NCI-H1694 (cell line): ENCODE measurements around the gene ENTHD1.

ENCODE experiments used
- DNase-seq: peaks from one replicate; lab custom pipeline; 2025; lab: John Stamatoyannopoulos, UW

ENTHD1 gene

DNA sequence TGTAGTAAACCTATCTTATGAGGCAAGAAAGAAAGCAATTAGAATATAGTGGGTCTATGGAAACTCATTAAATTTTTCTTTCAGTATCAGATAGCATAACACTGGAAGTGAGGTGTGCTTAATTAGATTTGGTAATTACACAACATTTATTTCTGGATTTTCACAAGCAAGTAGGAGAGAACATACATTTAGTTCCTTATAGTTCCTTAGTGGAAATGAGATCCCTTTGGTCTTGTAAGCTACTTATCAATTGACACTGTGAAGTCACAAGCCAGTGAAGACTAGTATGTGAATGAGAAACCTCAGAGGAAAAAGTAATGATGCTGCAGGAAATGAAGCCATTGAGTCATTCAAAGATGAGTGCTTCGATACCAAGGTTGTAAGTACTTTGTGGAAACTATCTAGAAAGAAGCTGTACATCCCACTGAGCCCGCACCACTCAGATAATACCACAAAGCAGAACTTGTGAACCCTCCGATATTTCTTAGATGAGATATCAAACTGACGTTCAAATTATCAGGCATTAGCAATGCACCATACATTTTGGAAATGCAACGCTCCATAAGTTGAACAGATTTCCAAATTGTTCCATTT, 53.5 kb downstream of the ENTHD1 start:
- no peak for DNase-seq

DNA sequence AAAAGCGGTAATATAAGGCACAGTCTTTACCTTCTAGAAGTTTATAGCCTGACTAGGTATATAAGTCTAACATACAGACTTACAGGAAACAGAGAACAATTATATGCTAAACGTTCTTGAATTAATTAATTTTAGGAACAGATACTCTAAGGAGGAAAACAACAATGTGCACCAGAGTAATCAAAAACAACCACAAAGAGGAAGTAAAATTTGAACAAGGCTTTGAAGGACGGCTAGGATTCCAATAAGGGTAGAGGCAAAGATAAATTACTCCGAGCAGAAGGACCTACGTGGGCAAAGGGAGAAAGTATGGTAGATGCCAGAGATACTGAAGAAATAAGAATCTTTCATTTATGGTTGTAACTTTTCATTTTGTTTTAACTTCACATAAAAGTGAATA, 54.4 kb downstream of the ENTHD1 start:
- DNase-seq, result no peak

DNA sequence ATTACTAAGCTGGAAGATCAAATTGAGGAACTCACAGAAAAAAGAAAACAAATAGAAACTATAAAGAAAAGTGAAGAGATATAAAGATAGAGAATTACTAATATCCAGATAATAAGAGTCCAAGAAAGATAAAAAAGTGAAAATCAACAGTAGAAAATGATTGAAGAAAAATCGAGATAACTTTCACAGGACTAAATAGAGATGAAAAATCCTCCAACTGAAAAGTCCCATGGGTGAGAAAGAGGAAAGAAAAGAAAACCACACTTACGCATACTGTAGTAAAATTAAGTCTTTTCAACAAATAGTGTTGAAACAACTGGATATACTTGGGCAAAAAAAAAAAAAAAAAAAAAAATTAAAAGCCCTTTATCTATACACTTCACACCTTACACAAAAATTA, 60.0 kb downstream of the ENTHD1 start:
- no peak for DNase-seq

DNA sequence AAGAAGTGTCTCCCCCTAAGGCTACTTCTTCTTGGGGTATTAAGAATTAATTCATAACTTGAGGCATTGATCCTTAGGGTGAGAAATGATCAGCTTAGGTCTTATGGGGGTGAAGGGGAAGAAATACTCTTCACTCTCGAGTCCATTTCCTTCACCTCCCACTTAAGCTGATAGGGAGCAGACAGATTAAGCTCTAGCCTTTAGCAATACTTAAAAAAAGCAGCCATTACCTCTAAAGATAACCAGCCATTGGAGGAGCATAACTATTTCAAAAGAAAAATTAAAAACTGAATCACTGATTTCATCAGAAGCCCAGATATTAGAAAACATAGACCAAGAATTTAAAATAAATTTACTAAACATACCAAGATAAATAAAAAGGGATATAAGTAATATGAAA, 60.5 kb downstream of the ENTHD1 start:
- DNase-seq, result no peak

DNA sequence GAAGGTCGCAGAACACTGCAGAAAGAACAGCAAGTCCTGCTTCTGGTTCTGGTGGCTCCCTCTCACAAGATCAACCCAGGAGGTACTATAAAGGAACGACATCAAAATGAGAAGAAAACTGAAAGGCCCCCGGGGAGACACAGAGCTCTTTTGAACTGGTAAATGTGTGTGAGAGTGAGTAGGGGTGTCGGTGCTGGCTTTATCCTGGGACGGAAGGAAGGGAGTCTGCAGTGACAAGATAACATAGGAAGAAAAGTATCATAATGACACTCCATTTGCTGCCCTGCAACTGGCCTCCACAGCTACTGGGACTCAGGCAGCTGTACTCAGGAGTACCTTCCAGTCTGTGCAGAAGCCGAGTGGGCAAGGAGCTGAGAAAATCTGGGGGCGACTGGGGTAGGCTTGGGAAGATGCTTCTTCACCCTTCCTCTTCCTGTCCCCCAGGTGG, 60.9 kb downstream of the ENTHD1 start:
- DNase-seq, result no peak

DNA sequence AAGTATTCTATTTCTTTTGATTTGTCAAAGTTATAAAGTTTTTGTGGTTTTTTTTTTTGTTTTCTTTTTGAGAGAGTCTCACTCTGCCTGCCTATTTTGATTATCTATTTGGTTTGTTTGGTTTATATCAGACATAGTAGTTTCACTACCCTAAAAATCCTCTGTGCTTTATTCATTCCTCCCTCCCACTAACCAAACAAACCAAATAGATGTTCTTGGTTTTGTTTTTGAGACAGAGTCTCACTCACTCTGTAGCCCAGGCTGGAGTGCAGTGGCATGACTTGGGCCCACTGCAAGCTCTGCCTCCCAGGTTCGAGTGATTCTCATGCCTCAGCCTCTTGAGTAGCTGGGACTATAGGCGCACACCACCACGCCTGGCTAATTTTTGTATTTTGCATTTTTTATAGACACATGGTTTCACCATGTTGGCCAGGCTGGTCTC, 67.9 kb downstream of the ENTHD1 start:
- DNase-seq, result no peak

DNA sequence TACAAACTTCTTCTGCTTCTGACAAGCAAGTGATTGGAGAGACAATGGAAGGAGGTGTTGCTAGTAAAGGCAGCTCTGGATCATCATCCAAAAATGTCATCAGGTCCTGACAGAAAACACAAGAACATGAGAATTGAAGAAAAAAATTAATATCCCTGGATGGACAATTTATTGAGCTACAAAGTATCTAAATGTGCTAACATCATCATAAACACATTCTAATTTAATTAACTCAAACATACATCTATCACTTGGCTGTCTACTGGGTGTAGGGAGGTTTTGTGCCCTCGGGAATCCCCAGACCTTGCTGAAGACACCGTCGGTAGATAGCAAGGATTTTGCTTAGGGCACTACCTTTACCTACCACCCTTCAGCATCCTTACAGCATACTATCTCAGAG, 72.6 kb downstream of the ENTHD1 start:
- no peak for DNase-seq

DNA sequence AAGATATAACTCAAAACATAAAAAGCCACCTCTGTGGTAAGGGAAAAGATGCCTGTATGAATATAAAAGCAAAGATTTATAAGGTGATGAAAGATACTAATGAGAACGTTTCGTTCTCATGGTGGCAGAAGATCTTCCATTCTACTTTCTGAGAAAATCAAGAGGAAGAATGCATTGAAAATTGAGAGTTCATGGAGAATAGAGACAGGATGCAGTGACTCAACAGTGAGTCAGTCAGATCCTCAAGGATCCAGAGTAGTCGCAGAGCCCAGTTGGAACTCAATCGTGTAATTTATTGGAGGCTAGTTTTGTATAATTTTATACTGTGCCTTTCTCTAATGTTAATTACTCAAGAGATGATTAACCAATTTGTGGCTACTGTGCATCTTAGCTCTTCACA, 73.3 kb downstream of the ENTHD1 start:
- DNase-seq, result no peak

DNA sequence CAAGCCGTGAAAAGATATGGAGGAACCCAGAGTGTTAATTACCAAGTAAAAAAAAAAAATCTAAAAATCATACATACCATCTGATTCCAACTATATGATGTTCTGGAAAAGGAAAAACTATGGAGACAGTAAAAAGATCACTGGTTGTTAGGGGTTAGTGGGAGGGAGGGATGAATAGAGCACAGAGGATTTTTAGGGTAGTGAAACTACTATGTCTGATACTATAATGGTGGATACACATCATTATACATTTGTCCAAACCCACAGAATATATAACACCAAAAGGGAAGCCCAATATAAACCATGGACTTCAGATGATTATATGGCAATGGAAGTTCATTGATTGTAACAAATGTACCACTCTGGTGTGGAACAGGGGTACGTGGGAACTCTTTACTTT, 74.1 kb downstream of the ENTHD1 start:
- DNase-seq, result no peak

DNA sequence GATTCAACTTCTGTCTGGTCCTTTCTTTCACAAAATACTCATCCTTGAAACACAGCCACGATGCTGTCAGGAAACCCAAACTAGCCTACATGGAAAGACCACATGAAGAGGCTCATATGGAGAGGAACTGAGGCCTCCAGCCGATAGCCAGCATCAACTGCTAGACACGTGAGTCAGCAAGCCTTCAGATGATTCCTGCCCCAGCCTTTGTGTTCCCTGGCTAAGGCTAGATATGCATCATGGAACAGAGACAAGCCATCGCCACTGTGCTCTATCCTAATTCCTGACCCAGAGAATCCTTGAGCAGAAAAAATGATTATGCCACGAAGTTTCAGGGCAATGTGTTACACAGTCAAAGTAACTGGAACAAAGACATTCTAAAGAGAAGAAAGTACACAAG, 75.5 kb downstream of the ENTHD1 start:
- DNase-seq, result no peak

DNA sequence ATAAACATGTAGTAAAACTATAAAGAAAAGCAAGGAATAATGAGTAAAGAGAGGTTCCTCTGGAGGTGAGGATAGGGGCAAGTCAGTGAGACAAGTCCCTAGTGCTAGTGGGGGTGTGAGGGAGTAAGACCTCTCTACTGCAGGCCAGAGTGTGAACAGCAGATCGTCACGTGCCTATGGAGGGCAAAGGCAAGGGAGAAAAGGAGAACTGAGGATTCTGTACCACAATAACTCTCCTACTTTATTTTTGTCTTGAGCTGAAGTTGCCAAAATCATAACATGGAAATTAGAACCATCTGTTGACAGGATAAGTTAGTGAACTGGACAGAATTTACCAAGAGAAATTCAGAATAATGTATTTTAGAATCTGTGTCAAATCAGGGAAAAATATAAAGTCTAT, 77.6 kb downstream of the ENTHD1 start:
- DNase-seq, result no peak

DNA sequence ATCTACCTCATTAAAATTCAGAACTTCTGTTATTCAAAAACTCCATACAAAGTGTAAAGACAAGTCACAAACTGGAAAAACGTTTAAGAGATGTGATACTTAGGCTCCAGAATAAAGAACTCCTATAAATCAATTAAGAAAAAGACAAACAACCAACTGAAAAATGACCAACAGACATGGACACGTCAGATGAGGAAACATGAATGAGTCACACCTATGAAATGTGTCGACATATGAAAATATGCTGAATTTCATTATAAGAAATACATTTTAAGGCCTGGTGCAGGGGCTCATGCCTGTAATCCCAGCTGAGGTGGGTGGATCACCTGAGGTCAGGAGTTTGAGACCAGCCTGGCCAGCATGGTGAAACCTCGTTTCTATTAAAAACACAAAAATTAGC, 78.7 kb downstream of the ENTHD1 start:
- DNase-seq, result no peak

DNA sequence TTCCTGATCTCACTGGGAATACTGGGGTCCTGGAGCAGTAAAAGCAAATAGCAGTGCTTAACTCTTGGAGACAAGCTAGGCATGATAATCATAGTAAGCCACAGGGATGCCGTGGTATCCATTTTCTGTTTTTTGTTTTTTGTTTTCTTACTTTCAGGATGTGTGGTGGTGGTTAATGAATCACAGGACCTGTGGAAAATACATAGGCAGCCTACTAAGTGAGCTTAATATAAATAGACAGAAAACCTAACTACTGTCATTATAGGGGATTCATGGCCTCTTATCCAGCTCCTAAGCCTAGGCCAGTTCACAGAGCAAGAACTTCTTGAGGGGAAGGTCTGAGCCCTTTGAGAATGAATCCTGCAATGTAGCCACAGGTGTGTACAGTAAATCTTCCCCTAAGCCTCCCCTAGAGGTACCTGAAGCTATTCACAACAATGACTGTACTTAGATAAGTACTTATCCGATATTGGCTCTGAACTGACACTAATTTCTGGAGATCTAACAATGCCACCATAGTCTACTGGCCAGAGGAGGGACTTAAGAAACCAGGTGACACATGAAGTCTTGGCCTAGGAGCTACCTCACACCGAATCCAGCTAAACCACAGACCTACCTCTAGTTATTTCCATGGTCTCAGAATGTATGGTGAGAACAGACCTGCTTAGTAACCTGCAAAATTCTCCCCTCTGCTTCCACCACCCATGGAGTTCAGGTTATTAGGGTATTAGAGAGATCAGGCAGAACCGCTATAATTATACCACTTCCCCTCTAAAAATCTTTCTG, 83.6 kb downstream of the ENTHD1 start:
- DNase-seq, result no peak

DNA sequence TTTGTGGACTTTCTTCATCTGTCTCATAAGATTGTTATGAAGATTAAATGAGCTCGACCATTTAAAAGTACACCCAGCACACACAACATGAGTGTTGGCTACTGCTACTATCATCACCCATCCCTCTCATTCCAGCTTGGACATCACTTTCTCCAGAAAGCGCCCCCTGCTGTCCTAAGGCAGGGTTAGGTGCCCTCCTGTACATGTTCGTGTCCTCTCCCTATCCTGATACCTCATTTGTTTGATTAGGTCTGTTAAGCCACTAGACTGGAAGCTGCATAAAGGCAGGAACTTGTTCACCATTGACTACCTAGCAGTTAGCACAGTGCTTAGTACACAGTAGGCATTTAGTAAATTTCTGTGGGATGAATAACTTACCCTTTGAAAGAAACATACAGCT, 85.5 kb downstream of the ENTHD1 start:
- DNase-seq, result peak; percentile 9

DNA sequence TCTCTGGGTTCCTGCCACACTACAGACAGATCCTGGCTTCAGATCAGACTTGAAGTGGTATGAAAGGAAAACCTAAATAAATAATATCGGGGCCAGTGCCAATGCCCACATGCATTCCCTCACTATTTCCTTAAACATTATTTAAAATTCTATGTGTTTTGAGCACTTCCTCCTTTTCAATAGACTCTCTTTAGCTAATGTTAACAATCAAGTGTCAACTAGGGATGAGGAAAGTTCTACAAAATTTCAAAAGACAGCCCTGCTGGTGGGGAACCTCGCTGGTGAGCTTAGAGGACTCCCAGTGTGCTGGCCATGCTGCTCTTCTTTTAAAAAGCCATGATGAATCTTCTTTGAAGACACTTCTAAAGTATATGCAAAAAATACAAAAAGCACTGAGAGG, 87.5 kb downstream of the ENTHD1 start:
- DNase-seq, result no peak

DNA sequence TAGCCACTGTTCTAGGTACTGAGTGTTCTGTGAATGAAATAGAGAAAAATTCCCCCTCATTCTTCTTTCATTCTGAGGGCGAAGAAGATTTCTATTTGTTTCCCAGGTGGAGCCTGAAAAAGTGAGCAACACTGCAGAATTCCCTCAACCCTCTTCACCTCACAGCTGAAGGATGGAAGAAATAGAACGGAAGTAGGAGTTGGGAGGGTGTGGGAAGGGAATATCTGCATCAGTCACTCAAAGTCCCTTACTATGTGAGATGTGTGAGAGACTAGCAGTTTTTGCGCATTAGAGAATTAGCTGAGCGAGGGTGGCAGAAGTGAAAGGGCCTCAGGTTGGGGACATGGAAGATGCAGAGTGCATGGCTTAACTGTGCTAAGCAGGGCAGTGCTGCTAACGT, 88.4 kb downstream of the ENTHD1 start:
- DNase-seq, result no peak

DNA sequence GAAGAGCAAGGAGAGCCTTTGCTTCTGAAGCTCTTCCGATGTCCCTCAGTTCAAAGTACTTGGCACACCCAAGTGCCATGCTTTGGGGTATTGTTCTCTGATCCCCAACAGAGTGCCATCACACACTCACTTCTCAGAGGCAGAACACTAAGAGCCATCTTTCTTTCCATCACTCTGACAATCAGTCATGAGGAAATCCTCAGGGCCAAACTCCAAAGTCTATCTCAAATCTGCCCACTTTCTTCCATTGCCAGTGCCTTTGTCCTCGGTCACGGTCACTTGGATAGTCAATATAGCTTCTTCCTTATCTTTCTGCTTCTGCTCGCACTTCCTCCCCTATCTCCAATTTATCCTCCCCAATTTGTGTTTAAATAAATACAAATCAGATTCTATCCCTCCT, 90.9 kb downstream of the ENTHD1 start:
- DNase-seq, result no peak

DNA sequence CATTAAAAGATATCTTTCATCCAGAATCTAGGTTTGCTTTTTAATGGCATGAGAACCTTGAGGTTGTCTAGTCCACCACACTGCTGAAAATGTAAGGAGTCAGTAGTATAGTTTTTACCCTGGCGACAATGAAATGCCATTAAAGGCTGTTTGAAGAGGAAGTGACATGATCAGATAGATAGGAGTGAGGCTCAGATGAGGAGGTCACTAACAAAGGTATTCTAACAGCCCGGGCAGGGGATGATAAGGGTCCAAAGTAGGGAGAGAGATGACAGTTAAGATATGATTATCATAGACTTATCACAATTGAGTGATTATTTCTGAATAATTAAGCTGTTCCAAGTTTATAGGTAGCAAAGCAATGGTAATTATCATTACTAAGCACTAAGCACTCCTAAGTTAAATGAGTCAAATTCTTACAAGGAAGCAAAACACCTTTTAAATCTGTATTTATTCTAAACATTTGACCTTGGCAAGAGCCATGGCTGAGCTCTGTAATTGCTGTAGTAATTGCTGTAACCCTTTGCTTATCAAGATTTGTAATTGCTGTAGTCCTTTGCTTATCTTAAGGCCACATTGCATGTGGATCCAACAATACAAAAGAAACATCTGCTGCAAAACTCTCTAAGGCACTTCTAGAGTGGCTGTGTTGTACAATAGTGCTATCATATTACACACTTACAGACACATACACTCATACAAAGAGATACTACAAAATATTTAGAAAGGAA, 92.6 kb downstream of the ENTHD1 start:
- DNase-seq, result no peak

DNA sequence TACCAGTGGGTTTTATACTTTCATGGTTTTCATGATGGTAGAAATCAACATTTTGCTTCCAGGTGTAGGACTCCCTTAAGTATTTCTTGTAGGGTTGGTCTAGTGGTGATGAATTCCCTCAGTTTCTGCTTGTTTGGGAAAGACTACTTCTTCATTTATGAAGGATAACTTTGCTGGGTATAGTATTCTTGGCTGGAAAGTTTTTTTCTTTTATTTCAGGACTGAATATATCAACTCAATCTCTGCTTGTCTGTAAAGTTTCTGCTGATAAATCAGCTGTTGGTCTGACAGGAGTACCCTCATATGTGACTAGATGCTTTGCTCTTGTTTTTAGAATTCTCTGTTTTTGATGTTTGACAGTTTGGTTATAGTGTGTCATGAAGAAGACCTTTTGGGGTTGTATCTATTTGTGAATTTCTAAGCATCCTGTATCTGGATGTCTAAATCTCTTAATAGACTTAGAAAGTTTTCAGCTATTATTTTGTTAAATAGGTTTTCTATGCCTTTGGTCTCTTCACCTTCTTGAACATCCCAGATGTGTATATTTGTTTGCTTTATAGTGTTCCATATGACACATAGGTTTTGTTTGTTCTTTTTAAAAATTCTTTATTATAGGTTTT, 95.9 kb downstream of the ENTHD1 start:
- DNase-seq, result no peak

DNA sequence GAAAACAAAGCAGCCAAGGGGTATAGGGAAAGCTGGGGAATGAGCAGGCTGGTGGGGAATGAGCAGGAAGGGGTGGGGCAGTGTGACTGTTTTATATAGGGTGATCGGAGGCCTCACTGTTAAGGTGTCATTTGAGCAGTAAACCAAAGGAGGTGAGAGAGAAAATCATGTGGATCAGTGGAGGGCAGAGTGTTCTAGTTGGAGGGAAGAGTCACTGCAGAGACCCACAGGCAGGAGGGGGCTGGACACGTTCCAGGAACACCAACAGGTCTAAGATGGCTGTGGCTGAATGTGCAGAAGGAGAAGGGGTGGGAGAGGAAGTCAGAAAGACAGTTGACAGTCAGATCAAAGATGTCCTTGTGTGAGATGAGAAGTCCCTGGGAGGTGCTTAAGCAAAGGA, 103.8 kb downstream of the ENTHD1 start:
- no peak for DNase-seq

DNA sequence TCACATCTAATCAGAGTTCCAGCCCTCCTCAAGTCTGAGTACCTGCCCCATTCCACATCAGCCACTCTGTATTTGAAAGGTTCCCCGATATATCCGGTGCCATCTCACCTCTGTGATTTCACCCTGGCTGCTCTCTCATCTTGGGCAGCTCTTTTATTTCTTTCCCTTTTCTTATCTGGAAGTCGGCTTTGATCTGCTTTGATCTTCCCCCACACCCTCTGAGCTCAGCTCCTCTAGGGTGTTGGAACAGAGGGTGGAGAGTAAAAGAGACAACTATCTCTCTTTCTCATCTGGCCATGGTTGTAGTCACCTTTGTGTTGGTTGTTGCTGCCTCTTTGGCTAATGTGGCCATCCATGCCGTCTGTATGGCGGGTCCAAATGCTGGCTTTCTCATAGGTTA, 108.3 kb downstream of the ENTHD1 start:
- no peak for DNase-seq

DNA sequence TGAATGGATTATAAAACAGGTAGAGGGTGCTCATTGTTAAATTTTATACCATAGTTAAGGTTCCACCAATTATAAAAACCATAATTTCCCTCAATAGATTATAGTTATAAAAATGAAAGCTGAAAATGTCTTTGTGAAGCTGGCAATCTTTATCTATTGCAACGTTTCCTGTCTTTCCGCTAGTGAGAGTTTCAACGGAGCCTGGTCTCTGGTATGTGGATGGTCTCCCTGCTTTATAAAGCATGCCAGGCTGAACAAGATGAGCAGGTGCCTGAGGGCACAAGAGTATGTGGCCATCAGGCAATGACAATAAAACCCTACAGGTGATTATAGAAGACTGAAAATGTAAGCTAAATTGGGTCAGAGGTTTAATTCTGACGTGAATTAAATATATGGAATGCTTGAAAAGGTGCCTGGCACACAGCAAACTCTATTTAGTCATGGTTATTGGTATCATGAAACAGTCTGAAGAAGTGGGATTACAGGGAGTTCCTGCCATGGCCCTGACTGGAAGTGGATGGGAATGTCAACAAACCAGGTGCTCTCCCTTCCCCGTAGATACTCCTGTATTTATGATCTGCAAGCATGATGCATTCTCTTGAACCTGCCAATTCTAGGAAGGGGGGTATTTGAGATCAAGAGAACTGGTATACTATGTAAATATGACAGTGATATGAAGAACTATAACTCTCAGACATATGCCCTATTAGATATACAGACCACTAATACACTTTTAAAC, 115.7 kb downstream of the ENTHD1 start:
- DNase-seq, result no peak
